Measurements from ENCODE around the gene LRPAP1.

Gene LRPAP1

GRCh38 chr4:3473181-3473950 lies 58.9 kb downstream of the LRPAP1 start:
- TF ChIP-seq POLR2A (IDR thresholded peaks at IDR 0.05; ENCODE audit: extremely low read depth, insufficient read length), result no peak
- no peak for TF ChIP-seq MAX (IDR thresholded peaks at IDR 0.05; ENCODE audit: low read depth, low read length)
- TF ChIP-seq MYC (IDR thresholded peaks at IDR 0.05; ENCODE audit: low read depth, low read length), result no peak
- TF ChIP-seq CTCF (IDR thresholded peaks at IDR 0.05; ENCODE audit: low read depth, low read length), result no peak
- DNase-seq (ENCODE audit: low read depth), result no peak
- H3K4me3 ChIP-seq (ENCODE audit: low read depth, low read length), result no peak overlapping the region

GRCh38 chr4:3472411-3473141 lies 59.6 kb downstream of the LRPAP1 start:
- DNase-seq (ENCODE audit: low read depth), result no peak
- H3K4me3 ChIP-seq (ENCODE audit: low read depth, low read length), result no peak overlapping the region
- TF ChIP-seq MYC (IDR thresholded peaks at IDR 0.05; ENCODE audit: low read depth, low read length) (no peak), MAX (IDR thresholded peaks at IDR 0.05; ENCODE audit: low read depth, low read length) (no peak), POLR2A (IDR thresholded peaks at IDR 0.05; ENCODE audit: extremely low read depth, insufficient read length) (no peak), CTCF (IDR thresholded peaks at IDR 0.05; ENCODE audit: low read depth, low read length) (no peak)

- no peak for DNase-seq (ENCODE audit: low read depth)
- no peak for TF ChIP-seq MYC (IDR thresholded peaks at IDR 0.05; ENCODE audit: low read depth, low read length)
- no peak for TF ChIP-seq CTCF (IDR thresholded peaks at IDR 0.05; ENCODE audit: low read depth, low read length)
- TF ChIP-seq MAX (IDR thresholded peaks at IDR 0.05; ENCODE audit: low read depth, low read length), result no peak
- no peak for TF ChIP-seq POLR2A (IDR thresholded peaks at IDR 0.05; ENCODE audit: extremely low read depth, insufficient read length)
- H3K4me3 ChIP-seq (ENCODE audit: low read depth, low read length), result no peak overlapping the region
These were observed 60.3 kb downstream of the LRPAP1 start for GRCh38 chr4:3471886-3472285.

GRCh38 chr4:3471098-3471760 lies 61.0 kb downstream of the LRPAP1 start:
- DNase-seq (ENCODE audit: low read depth), result no peak
- no peak for TF ChIP-seq CTCF (IDR thresholded peaks at IDR 0.05; ENCODE audit: low read depth, low read length)
- no peak for TF ChIP-seq MAX (IDR thresholded peaks at IDR 0.05; ENCODE audit: low read depth, low read length)
- TF ChIP-seq MYC (IDR thresholded peaks at IDR 0.05; ENCODE audit: low read depth, low read length), result no peak
- no peak for TF ChIP-seq POLR2A (IDR thresholded peaks at IDR 0.05; ENCODE audit: extremely low read depth, insufficient read length)
- H3K4me3 ChIP-seq (ENCODE audit: low read depth, low read length), result no peak overlapping the region

- DNase-seq (ENCODE audit: low read depth), result no peak
- TF ChIP-seq CTCF (IDR thresholded peaks at IDR 0.05; ENCODE audit: low read depth, low read length), result no peak
- H3K4me3 ChIP-seq (ENCODE audit: low read depth, low read length), result no peak overlapping the region
These were observed 61.8 kb downstream of the LRPAP1 start for GRCh38 chr4:3470244-3471097.

Measured in NB4 (cell line).